Measurements from ENCODE around the gene DLL4.

GRCh38 chr15:40978562-40978961 is 49.4 kb downstream of the DLL4 start:
- TF ChIP-seq CTCF (IDR thresholded peaks at IDR 0.05) (no peak), POLR2A (IDR thresholded peaks at IDR 0.05) (no peak)

All from lower leg skin (tissue), 3 donors.